HG02970 (cell line): Measurements from ENCODE around the gene PRKCQ.

Experiments
- ATAC-seq: cut with Tn5 transposase; IDR thresholded peaks from one replicate; pipeline ENCODE4 v1.9.1; 2021; ENCODE audit warnings: mild to moderate bottlenecking, moderate library complexity, moderate number of reproducible peaks; ENCODE audit not compliant: unreplicated experiment, low FRiP score

PRKCQ gene

DNA sequence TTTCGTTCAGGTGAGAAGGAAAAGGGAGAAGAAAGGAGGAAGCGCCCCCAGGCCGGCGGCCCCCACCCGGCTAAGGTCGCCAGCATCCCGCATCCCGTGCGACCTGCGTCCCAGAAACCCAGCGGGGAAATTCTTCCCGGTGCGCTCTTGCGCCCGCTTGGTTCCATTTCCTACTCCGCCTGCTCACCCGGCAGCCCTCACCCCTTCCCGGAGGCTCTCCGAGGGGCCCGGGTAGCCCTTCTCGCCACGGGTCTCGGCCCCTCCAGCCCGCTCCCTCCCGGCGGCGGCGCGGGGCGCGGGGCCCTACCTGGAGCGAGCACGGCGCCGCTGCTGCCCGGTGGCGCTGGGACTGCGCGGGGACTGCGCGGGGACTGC lies at the start of gene PRKCQ:
Gene PRKCQ, minus strand, starts transcription at position 373 of the 375 bp plus-strand sequence. CDS start 65,141 bp downstream, outside the sequence.
- ATAC-seq: no peak

DNA sequence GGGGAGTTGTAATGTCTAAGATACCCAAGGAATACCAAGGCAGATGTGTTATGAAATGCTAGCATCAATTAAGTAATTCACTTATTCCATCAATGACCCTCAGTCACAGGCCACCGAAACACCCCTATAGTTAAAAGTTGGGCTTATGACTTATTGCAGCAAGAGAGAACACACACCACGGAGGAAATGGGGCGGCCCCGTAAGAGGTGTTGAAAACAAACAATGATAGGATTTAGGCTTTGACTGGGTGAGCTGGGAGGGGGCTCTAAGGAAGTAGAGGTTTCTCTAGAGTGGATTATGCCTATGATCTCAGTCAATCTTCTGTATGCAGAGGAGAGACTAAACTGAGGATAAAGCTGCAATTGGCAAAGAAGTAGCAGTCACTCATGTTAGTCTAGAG lies 45.4 kb upstream of the PRKCQ start:
- ATAC-seq: no peak

DNA sequence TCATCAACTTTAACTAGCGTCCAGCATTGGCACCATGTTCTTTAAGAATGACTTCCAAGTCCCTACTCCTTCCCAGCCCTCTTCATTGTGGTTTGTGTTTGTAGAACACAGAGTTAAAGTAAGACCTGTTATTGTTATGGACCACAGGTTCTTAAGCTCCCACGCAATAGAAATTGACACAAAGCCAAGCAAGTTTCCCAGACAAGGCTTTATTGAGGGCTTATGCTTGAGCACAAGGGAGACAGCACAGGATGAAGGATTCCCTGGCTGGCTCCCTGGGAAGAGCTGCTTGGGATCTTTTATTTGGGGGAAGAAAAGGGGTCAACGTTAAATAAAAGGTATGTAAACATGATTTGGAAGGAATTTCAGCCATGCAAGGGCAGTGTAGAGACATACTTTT lies 44.3 kb upstream of the PRKCQ start:
- ATAC-seq: no peak

DNA sequence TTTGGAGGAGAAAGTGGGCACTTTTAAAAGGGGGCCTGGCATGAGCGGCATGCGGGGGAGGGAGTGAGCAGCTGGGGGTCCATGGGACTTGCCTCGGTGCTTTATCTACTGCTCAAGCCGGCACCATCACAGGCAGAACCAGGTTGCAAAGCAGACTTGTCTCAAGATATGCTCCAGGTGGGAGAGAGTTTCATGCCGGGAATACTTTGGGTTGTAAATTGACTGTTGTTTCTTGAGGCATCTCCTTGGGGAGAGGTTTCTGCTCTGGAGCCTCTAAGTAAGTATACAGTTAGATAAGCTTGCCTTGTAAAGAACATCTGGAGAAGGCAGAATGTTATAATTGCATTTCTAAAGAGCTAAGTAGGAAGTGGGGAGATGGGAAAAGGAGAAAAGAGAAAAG lies 42.8 kb upstream of the PRKCQ start:
- no peak for ATAC-seq

DNA sequence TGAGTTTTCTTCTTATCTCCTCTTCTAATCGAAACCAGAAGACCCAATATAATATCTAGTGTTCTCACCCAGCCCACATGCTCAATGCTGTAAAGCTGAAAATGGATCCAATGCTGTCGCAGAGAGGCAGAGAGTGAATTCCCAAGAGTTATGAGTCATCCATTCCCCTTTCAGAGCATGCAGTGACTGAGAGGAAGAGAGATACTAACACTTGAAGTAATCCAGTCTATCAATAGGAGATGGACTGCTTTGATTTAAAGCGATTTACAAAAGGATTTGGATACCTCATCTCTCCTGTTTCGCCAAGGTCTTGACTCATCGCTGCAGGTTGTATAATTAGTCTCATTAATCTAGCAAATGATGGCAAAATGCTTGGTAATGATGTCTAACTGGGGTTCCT lies 41.5 kb upstream of the PRKCQ start:
- ATAC-seq: no peak

DNA sequence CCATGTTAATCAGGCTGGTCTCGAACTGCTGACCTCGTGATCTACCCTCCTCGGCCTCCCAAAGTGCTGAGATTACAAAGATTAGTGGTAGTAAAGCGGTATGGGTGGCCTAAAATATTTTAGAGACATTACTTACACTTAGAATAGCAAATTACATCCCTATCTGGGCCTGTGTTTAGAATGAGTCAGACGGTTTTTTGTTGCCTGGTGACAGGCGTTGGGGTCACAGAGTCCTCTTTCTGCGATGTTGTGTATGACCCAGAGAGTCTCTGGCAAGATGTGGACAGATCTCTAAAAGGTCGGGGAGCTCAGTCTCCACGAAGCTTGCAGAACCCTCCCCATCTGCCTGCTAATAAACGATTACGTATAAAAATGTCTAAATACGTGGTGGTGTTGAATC lies 39.6 kb upstream of the PRKCQ start:
- no peak for ATAC-seq

DNA sequence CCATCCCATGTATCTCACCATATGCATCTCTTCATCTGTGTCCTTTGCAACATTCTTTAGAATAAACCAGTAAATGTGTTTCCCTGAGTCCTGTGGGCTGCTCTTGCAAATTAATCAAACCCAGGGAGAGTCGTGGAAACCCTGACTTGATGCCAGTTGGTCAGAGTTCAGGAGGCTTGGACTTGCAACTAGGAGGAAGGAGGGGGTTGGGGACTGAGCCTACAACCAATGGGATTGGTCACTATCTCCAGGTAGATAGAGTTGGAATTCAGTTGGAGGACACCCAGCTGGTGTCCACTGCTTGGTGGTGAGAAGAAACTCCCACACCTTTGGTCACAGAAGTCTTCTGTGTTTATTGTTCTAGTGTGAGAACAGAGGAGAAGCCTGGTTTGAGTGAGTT lies 38.3 kb upstream of the PRKCQ start:
- ATAC-seq: no peak

DNA sequence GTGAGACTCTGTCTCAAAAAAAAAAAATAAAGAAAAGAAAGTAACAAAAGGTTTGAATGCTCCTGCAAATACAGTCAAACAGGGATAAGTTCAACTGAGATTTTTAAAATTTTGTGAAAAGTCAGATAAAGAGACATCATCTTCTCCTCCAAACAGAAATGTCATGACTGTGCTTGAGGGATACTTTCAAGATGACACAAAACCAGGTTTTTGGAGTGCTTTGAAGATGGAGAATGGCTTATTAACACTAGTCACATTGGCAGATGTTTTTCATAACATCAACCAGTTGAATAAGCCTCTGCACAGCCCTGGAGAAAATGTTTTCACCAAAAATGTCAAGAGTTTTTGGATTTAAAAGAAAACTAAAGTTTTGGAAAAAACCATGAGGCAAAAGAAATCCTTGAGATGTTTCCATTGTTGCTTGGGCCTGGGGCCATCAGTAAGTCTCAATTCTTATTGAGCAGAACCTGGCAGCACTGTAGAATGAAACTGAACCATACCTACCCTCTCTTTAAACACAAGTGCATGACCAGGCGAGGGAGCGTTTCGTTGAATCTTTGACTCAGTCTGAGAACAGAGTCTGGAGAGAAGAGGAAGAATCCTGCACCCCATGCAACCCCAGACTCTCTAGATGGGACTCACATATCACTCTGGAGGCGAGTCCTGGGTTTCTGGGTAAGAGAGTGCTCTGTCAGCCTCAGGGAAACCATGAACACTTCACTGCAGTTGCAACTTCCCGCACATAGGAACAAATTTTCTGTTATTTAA lies 37.4 kb upstream of the PRKCQ start:
- no peak for ATAC-seq

DNA sequence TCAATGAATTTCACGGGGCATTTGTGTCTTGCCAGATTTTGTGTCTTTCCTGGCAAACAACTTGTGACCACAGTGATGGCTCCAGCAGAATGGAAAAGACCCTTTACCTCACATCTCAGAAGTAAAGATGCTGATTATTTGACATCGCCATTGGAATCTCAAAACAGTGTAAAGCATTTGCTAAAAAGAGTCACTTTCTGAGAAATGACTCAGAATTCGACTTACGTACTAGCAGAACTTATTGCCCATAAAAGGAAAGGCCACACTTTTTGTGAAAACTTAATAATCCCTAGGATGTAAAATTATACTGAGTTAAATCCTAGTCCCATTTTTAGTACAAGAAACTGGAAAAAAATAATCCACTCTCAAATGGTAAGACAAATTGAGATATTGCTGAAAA lies 35.9 kb upstream of the PRKCQ start:
- ATAC-seq: no peak

DNA sequence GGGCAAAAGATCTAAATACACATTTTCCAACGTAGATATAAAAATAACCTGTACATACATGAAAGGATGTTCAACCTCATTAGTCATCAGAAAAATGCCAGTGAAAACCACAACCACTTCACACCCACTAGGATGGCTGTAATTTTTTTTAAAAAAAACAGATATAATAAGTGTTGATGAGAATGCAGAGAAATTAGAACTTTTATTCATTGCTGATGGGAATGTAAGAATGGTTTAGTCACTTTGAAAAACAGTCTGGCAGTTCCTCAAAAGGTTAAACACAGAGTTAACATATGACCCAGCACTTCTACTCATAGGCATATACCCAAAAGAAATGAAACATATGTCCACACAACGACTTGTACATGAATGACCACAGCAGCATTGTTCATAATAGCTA lies 32.3 kb upstream of the PRKCQ start:
- ATAC-seq: no peak

DNA sequence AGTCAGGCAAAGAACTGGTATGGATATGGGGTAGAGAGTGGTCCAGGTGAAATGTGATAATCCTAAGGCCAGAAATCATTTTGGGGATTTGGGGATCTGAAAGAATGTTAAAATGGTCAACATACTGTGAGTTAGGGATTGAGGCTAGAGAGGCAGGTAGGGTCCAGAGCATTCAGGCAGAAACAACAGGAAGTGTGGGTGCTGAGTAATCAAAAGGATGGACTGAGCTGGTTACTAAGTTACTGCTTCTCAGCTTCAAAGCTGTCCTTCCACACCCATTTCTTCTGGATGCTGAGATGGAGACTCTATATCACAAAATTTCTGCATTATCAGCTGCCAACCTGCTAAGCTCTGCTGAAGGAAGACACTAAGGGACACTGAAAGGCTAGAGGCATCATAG lies 30.6 kb upstream of the PRKCQ start:
- no peak for ATAC-seq

DNA sequence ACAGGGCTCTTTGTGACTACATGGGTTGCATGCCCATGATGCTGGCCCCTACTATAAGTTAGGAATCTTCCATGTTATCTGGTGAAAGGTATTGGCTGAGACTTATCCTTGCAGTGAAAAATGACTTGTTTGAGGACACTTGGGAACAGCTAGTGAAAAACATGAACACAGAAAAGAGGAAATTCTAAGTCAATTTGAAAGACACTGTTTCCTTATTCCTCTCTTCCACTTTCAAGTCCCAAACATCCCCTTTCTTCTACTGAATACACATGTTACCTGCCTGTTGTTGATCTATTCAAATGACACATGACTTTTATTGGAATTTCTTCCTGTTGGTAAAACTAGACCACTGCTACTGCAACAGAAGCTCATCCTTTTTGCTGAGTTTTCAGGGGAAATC lies 29.5 kb upstream of the PRKCQ start:
- no peak for ATAC-seq

DNA sequence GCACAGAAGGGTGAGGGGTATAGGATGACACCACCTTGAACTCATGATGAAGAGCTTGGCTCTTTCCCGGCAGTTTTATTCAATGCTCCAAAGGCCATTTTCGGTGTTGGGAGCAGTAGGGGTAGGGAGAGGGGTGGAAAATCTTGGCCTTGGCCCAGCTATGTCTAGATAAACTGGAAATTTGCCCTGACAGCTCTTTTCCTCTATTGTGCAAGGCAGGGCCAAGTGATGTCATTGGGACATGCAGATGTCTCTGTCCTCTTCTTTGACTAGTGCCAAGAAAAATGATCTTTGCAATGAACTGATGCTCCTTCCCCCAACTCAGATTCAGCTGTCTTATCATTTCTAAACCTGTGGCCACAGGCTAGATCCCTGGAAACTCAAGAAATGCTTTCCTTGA lies 27.7 kb upstream of the PRKCQ start:
- ATAC-seq: no peak

DNA sequence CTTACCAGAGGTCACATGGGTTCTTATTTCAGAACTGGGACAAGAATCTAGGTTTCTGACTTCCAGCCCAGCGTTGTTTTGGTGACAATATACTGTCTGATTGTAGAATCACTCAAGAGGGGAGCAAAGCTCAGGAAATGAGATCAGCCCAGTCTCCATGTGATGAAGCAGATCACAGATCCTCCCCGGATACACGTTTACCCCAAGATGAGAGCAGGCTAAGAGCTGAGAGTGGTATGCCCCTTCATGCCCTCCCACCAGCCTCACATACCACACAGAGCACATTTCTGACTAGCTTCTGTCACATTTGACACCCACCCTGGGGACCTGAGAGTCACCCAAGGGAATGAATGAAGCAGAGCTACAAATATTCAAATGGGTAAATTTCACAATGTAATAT lies 27.1 kb upstream of the PRKCQ start:
- ATAC-seq: no peak

DNA sequence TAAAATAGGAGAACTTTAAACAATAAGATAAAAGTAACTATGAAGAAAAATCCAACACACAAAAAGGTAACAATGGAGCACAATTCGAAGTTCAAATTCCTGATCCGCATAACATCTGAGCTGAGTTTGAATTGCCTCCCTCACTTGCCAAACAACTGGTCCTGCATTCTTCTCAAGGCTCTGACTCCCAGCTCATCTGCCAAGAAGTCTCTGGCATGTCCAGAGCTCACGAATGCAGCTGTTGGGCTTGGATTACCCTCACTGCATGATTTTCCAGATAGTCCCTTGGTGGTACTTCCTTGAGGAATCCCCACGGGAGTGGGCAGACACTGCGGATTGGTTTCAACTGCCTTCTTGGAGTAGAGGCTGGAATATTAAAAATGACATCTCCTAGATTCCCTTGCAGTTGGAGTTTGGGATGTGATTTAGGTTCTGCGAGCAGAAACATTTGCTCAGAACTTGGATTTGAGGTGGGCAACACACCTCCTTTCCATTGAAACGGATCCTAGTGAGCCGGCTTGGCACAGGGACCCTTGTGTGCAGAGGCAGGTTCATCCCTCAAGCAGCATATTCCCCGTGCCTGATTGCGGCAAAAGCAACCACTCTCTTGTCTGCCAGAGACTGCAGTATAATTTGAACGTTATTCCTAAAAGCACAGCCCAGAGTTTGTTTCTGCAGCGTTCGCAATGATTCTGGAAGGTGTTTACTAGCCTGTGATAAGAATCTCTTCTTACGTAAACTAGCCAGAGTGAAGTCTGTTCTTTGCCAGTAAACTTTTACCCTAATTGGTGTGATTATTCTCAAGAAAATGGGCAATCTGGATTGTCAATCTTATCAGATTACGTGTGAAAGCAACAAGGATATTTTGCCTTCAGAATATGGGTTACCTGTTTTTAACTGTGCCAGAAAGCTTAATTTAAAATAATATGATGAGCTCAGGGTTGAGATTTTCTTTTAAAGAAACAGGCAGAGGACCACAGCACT lies 23.4 kb upstream of the PRKCQ start:
- no peak for ATAC-seq

DNA sequence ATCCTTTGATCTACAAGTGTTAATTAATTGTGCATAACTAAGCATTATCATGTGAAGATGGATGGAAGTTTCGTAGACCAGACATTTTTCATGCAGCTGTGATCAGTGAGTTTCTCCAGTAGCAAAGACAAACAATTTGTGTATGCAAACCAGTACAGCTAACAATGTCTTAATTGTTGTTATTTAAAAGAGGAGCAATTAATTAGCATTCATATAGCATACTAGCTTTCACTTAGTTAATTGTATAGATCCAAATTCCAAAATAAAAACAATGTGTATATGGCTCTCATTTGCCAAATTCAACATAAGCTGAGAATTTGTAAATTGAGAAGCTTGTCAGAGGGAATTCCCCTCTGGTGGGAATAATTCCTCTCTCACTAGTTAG lies 22.6 kb upstream of the PRKCQ start:
- no peak for ATAC-seq

DNA sequence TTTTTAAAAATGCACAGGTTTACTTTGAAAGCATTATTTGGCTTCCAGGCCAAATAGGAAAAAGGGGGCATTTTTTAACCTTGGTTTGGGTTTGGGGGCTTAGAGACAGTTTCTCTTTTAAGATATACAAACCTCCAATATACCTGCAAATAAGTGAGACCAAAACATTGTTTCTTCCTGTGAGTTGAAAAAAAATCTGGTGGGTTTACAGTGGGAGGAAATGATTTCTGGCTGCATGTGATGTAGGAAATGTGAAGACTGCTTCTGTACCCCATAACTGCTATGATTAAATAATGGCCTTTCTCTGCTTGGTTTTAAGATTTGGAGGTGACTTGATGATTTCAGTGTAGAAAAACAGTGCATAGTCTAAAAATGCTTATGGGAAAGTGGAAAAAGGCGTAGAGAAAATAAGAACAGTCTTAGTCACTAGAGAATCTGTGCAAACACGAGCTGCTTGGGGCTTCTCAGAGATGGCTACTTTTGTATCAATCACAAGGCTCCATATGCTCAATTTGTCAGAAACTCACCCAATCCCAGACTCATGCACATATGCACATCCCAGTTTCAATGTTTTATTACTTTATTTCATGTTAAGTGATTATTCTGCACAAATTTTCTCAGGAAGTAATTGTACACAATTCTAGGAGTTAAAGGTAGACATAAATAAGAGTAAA lies 22.1 kb upstream of the PRKCQ start:
- no peak for ATAC-seq

DNA sequence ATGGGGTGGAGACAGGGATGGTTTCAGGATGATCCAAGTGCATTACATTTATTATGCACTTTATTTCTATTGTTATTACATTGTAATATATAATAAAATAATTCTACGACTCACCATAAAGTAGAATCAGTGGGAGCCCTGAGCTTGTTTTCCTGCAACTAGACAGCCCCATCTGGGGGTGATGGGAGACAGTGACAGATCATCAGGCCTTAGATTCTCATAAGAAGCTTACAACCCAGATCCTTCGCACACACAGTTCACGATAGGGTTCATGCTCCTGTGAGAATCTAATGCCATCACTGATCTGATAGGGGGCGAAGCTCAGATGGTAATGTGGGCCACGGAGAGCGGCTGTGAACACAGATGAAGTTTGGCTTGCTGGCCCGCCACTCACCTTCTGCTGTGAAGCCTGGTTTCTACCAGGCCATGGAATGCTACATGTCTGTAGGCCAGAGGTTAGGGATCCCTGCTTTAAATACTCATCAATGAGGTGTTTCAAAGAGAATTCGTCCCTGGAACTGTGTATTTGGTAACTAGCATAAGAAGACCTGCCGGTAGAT lies 21.2 kb upstream of the PRKCQ start:
- no peak for ATAC-seq

DNA sequence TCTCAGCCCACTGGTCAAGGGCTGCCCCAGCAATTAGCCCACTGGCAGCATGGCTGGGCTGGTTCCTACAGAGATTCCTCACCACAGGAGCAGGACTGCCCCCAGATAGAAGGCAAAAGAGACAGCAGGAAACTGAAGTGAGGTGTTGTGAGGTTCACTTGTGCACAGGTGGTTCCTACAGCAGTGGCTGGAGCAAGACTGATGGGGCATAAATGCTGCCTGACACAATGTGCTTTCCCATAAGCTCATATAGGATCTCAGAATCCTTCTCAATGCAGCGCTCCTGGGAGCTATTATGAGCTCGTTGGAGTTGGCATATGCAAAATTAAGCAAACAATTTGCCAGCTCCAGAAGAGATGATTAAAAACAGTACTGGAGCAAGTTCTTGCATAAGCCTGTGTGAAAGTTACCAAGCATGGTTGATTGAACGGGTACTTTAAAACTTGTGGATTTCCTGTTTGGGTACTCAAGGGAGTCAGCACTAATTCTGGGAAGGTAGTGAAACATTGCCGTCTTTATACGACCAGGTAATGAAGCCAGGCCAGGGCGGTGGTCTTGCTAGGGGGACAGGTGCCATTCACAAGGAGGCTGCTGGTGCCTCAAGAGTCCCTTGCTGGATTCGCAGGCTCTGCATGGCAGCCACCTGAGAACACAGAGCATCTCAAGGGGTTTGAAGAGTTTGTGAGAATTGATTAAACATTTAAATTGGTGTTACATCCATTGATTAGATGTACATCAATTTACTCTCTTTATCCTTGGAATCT lies 20.3 kb upstream of the PRKCQ start:
- no peak for ATAC-seq

DNA sequence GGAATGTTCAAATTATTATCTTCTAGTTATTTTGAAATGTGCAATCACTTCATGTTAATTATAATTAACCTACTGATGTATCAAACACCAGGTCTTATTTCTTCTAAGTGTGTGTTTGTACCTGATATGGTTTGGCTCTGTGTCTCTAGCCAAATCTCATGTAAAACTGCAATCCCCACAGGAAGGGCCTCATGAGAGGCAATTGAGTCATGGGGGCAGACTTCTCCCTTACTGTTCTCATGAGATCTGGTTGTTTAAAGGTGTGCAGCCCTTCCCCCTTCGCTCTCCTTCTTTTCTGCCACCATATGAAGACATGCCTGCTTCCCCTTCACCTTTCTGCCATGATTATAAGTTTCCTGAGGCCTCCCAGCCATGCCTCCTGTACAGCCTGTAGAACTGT lies 18.6 kb upstream of the PRKCQ start:
- no peak for ATAC-seq
